K562 (cell line): Measurements from ENCODE around the gene CSF2. TPM values are rescaled to one million over a fixed set of nuclear protein-coding genes. Genes with fewer than 3 reads are reported as not detected.

Source experiments
- POLR2AphosphoS2 ChIP-seq: IDR thresholded peaks from 2 replicates; pipeline ENCODE4 v1.6.1; 2012; ENCODE audit warnings: low read length, improper control_type of control experiment
- POLR2B ChIP-seq: fragments of 450-650 bp; IDR thresholded peaks from 2 replicates; pipeline ENCODE4 v1.6.1; 2018; ENCODE audit warnings: low read depth; ENCODE audit not compliant: partially characterized antibody
- SMC3 ChIP-seq: conservative IDR thresholded peaks from 2 replicates; pipeline ENCODE4 v1.6.1; 2011; ENCODE audit warnings: low read depth, low read length, improper control_type of control experiment; ENCODE audit not compliant: insufficient read depth
- YBX1 ChIP-seq: fragments of 450-650 bp; IDR thresholded peaks from 2 replicates; pipeline ENCODE4 v1.7.1; 2016; ENCODE audit warnings: mild to moderate bottlenecking
- ZBTB7A ChIP-seq: IDR thresholded peaks from 2 replicates; pipeline ENCODE4 v1.6.1; 2011; ENCODE audit warnings: low read depth, mild to moderate bottlenecking, low read length, moderate library complexity, borderline replicate concordance; ENCODE audit not compliant: control insufficient read depth
- ZFX ChIP-seq: sonication (generic); formaldehyde crosslinking; IDR thresholded peaks from 2 replicates; pipeline ENCODE4 v1.8.0; 2022; ENCODE audit warnings: mild to moderate bottlenecking, missing genetic modification reagents, moderate library complexity
- polyA plus RNA-seq, 8 experiments: library from polyadenylated mRNA; depleted of rRNA in 4 of 8; stranded (reverse) in 5 of 8; unstranded in 3 of 8; fragments of >200 nt; fragmentation: Nextera tagmentation in 2 of 8; fragmentation: Illumina TruSeq in 1 of 8; extraction: Ambion mirVana in 2 of 8; extraction: Trizol in 1 of 8; gene quantifications; 2 replicates each; pipeline versions ENCODE4 v1.2.1 to v1.2.3, GENCODE V29; 2011 to 2014; ENCODE audit warnings: inconsistent platforms in 1 of 8, missing spikeins in 1 of 8
- total RNA-seq, 7 experiments: library from RNA; depleted of rRNA in 6 of 7; stranded (reverse); fragments of >200 nt in 6 of 7; fragmentation: Illumina TruSeq in 2 of 7; extraction: Trizol in 2 of 7; gene quantifications; 2 replicates each; pipeline versions ENCODE4 v1.2.1 to v1.2.3, GENCODE V29; 2011 to 2021; ENCODE audit warnings: low replicate concordance in 1 of 7
- TF ChIP-seq, protein P1 (sequence below): IDR thresholded peaks from 3 replicates; pipeline ENCODE4 v1.6.1; 2011; ENCODE audit warnings: borderline replicate concordance, mild to moderate bottlenecking, moderate library complexity; ENCODE audit not compliant: insufficient read length; ENCODE audit errors: extremely low read depth
- TF ChIP-seq, protein P2 (sequence below): sonication (generic); formaldehyde crosslinking; IDR thresholded peaks from 2 replicates; pipeline ENCODE4 v1.5.0; 2020; ENCODE audit warnings: missing genetic modification reagents
- TF ChIP-seq, protein P3 (sequence below): fragments of 450-650 bp; IDR thresholded peaks from one replicate; pipeline ENCODE4 v1.6.1; 2018; ENCODE audit warnings: mild to moderate bottlenecking, moderate library complexity; ENCODE audit not compliant: partially characterized antibody
- TF ChIP-seq, protein P4 (sequence below), 2 experiments: fragments of 450-650 bp; IDR thresholded peaks; 2 replicates each; pipeline ENCODE4 v1.6.1; 2016; ENCODE audit warnings: mild to moderate bottlenecking in 2 of 2, borderline replicate concordance in 1 of 2, low read depth in 1 of 2, moderate library complexity in 1 of 2
- TF ChIP-seq, protein P5 (sequence below): fragments of 450-650 bp; IDR thresholded peaks from 2 replicates; pipeline ENCODE4 v1.6.1; 2016; ENCODE audit warnings: borderline replicate concordance

CSF2 gene
- total and polyA plus RNA-seq, 9 of the 15 experiments (the other 6 are each of a cell fraction or from before 2014, with no cell fraction given) = 0.25 to 0.29 TPM; not detected in 7

DNA sequence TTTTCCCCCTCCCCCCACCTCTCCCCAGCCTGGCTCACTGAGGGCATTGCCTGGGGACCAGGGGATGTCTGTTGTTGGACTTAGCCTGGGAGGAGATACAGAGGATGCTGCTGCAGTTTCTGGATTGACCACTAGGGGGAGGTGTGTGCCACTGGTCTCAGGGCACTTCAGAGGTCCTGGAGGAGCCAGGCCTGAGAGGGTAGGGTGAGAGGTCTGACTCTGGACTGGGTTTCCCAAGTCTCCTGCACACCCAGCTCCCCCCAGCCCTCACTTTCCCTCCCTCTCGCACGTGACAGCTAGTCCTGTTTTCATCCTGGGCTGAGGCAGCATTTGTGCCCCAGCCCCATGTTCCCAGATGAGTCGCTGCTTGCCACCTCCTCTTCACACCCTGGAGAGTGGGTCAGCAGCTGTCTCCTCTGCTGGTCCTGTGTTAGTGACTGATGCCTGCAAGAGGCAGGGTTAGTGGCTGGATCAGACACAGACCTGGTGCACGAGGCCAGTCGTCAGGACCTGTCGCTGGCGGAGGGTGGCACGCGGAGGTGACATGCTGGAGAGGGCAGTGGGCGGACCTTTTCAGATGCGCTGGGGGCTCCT is 8.8 kb upstream of the CSF2 start (continued):
- TF ChIP-seq, protein P1, sequence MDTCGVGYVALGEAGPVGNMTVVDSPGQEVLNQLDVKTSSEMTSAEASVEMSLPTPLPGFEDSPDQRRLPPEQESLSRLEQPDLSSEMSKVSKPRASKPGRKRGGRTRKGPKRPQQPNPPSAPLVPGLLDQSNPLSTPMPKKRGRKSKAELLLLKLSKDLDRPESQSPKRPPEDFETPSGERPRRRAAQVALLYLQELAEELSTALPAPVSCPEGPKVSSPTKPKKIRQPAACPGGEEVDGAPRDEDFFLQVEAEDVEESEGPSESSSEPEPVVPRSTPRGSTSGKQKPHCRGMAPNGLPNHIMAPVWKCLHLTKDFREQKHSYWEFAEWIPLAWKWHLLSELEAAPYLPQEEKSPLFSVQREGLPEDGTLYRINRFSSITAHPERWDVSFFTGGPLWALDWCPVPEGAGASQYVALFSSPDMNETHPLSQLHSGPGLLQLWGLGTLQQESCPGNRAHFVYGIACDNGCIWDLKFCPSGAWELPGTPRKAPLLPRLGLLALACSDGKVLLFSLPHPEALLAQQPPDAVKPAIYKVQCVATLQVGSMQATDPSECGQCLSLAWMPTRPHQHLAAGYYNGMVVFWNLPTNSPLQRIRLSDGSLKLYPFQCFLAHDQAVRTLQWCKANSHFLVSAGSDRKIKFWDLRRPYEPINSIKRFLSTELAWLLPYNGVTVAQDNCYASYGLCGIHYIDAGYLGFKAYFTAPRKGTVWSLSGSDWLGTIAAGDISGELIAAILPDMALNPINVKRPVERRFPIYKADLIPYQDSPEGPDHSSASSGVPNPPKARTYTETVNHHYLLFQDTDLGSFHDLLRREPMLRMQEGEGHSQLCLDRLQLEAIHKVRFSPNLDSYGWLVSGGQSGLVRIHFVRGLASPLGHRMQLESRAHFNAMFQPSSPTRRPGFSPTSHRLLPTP = no peak
- TF ChIP-seq, protein P2, sequence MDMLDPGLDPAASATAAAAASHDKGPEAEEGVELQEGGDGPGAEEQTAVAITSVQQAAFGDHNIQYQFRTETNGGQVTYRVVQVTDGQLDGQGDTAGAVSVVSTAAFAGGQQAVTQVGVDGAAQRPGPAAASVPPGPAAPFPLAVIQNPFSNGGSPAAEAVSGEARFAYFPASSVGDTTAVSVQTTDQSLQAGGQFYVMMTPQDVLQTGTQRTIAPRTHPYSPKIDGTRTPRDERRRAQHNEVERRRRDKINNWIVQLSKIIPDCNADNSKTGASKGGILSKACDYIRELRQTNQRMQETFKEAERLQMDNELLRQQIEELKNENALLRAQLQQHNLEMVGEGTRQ = no peak
- TF ChIP-seq, protein P3, sequence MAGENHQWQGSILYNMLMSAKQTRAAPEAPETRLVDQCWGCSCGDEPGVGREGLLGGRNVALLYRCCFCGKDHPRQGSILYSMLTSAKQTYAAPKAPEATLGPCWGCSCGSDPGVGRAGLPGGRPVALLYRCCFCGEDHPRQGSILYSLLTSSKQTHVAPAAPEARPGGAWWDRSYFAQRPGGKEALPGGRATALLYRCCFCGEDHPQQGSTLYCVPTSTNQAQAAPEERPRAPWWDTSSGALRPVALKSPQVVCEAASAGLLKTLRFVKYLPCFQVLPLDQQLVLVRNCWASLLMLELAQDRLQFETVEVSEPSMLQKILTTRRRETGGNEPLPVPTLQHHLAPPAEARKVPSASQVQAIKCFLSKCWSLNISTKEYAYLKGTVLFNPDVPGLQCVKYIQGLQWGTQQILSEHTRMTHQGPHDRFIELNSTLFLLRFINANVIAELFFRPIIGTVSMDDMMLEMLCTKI = no peak
- no peak for TF ChIP-seq POLR2B
- no peak for TF ChIP-seq POLR2AphosphoS2
- peak; percentile 71 for TF ChIP-seq SMC3
- no peak for TF ChIP-seq ZFX (CRISPR knock-in tag)
- TF ChIP-seq, protein P4, sequence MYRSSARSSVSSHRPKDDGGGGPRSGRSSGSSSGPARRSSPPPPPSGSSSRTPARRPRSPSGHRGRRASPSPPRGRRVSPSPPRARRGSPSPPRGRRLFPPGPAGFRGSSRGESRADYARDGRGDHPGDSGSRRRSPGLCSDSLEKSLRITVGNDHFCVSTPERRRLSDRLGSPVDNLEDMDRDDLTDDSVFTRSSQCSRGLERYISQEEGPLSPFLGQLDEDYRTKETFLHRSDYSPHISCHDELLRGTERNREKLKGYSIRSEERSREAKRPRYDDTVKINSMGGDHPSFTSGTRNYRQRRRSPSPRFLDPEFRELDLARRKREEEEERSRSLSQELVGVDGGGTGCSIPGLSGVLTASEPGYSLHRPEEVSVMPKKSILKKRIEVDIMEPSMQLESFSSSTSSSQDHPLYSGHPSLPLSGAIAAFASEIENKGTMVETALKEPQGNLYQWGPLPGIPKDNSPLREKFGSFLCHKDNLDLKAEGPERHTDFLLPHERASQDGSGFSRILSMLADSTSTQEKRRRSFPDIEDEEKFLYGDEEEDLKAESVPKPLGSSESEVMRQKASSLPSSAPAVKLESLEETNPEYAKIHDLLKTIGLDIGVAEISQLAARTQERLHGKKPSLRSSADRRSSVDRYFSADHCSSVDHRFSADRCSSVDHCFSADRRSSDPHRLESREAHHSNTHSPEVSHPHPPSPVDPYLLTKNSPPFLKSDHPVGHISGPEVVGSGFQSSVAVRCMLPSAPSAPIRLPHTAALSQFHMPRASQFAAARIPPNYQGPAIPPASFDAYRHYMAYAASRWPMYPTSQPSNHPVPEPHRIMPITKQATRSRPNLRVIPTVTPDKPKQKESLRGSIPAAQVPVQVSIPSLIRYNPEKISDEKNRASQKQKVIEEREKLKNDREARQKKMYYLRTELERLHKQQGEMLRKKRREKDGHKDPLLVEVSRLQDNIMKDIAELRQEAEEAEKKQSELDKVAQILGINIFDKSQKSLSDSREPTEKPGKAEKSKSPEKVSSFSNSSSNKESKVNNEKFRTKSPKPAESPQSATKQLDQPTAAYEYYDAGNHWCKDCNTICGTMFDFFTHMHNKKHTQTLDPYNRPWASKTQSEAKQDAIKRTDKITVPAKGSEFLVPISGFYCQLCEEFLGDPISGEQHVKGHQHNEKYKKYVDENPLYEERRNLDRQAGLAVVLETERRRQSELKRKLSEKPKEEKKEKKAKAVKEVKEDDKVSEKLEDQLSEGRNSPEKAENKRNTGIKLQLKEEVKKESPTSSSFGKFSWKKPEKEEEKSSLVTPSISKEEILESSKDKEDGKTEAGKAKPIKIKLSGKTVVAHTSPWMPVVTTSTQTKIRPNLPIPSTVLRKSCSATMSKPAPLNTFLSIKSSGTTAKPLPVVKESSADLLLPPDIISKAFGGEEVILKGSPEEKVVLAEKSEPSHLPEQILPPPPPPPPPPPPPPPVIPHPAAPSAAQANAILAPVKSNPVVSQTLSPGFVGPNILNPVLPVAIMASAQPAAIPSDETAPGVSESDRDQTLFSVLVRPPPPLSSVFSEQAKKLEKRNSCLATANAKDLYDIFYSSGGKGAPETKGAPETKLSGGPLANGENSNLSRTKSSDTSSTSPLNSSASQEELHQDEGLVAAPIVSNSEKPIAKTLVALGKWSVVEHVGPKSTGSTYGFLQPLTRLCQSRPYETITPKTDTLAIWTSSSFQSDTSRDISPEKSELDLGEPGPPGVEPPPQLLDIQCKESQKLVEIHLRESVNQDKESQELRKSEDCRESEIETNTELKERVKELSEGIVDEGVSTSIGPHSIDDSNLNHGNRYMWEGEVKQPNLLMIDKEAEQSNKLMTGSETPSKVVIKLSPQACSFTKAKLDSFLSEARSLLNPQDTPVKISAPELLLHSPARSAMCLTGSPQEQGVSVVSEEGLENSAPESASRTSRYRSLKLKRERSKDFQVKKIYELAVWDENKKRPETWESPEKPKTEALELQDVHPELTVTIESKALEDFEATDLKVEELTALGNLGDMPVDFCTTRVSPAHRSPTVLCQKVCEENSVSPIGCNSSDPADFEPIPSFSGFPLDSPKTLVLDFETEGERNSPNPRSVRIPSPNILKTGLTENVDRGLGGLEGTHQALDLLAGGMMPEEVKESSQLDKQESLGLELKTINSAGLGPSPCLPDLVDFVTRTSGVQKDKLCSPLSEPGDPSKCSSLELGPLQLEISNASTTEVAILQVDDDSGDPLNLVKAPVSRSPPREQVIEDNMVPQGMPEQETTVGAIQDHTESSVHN (IDR thresholded peaks at IDR 0.05; ENCODE audit: borderline replicate concordance in 1 of 2, low read depth in 1 of 2) = no peak
- no peak for TF ChIP-seq ZBTB7A
- TF ChIP-seq, protein P5, sequence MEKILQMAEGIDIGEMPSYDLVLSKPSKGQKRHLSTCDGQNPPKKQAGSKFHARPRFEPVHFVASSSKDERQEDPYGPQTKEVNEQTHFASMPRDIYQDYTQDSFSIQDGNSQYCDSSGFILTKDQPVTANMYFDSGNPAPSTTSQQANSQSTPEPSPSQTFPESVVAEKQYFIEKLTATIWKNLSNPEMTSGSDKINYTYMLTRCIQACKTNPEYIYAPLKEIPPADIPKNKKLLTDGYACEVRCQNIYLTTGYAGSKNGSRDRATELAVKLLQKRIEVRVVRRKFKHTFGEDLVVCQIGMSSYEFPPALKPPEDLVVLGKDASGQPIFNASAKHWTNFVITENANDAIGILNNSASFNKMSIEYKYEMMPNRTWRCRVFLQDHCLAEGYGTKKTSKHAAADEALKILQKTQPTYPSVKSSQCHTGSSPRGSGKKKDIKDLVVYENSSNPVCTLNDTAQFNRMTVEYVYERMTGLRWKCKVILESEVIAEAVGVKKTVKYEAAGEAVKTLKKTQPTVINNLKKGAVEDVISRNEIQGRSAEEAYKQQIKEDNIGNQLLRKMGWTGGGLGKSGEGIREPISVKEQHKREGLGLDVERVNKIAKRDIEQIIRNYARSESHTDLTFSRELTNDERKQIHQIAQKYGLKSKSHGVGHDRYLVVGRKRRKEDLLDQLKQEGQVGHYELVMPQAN = no peak
- TF ChIP-seq YBX1 = no peak
